ENCODE results near the gene STX10. TPM values are rescaled to one million over a fixed set of nuclear protein-coding genes. Genes with fewer than 3 reads are reported as not detected.

Gene STX10
- total RNA-seq, 2 experiments from 2014 or later: 41.6 to 67.8 TPM

DNA sequence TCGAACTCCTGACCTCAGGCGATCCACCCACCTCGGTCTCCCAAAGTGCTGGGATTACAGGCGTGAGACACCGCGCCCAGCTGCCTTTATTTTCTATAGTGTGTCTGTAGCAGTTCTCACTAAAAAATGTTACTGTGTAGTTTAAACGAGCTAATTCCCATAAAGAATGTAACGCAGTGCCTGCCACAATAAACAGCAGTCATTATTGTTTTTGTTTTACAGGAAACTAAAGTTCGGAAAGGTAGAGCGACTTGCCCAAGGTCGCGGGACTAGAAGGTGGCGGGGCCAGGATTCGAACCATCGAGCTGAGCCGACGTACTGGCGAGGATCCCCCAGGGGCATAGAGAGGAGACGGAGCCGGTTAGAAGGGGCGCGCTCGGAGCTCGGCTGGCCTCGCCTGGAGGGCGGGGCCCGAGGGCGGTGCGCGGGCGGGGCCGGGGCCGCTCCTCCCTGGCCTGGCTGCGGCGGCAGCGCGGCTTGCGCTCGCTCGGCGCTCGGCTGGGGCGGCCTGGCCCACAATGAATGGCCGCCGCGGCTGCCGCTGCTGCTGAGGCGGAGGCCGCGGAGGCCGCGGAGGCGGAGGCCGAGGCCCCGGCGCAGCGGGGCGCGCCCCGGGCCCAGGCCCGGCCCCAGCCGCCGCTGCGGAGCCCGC is 32.3 kb downstream of the STX10 start, which contains the start of gene NACC1:
Gene NACC1, plus strand, starts transcription at position 493 of the 652 bp plus-strand sequence. CDS start 16,944 bp downstream, outside the sequence.
- Histone ChIP-seq H3K4me3 (ENCODE audit: low read depth, low read length, poor library complexity, severe bottlenecking) (peak within 1 kb of the TSS; percentile 94), H2AFZ (ENCODE audit: low read length) (peak within 1 kb of the TSS; percentile 58; the same call in 1 of the 2 replicates), H3K9me2 (ENCODE audit: insufficient read depth, low read length) (no peaks in the 10 kb centered on the region), H3K4me1 (ENCODE audit: insufficient read depth, low read length, poor library complexity, severe bottlenecking) (peaks cover 34% of the 10 kb centered on the region), H4K20me1 (ENCODE audit: insufficient read depth, low read length) (peaks cover 16% of the 10 kb centered on the region), H3K27ac (ENCODE audit: low read depth, low read length, poor library complexity, severe bottlenecking) (peak within 1 kb of the TSS; percentile 75), H3K9me3 (ENCODE audit: low read length) (no peaks in the 10 kb centered on the region), H3K4me2 (ENCODE audit: low read length) (peak within 1 kb of the TSS; percentile 76), H3K79me2 (ENCODE audit: insufficient read depth, low read depth, low read length) (peaks cover 65% of the 10 kb centered on the region), H3K36me3 (ENCODE audit: insufficient read depth, low read length) (peaks cover 32% of the 10 kb centered on the region)
- ChIA-PET CTCF (ENCODE audit: unreplicated experiment) (interaction anchor here (0.6 kb wide), 1 partner anchor 12 kb away, joined by 3 read pairs; no protein-coding TSS in a partner anchor), POLR2A (interaction anchor here (0.6 to 1.4 kb wide), 4 partner anchors 9 to 46 kb away, joined by 3 to 8 read pairs (median 3); no protein-coding TSS in a partner anchor)
- TF ChIP-seq, protein P1, sequence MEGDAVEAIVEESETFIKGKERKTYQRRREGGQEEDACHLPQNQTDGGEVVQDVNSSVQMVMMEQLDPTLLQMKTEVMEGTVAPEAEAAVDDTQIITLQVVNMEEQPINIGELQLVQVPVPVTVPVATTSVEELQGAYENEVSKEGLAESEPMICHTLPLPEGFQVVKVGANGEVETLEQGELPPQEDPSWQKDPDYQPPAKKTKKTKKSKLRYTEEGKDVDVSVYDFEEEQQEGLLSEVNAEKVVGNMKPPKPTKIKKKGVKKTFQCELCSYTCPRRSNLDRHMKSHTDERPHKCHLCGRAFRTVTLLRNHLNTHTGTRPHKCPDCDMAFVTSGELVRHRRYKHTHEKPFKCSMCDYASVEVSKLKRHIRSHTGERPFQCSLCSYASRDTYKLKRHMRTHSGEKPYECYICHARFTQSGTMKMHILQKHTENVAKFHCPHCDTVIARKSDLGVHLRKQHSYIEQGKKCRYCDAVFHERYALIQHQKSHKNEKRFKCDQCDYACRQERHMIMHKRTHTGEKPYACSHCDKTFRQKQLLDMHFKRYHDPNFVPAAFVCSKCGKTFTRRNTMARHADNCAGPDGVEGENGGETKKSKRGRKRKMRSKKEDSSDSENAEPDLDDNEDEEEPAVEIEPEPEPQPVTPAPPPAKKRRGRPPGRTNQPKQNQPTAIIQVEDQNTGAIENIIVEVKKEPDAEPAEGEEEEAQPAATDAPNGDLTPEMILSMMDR (conservative IDR thresholded peaks at IDR 0.05; ENCODE audit: low read length): no peak
- TF ChIP-seq EZH2phosphoT487 (IDR thresholded peaks at IDR 0.05; ENCODE audit: borderline replicate concordance, low read depth, low read length): no peak
- BruUV-seq (replicated peaks): no TSS peak
- intact Hi-C loops (cut with micrococcal nuclease; ENCODE audit: unreplicated experiment): loop anchor here (1.0 kb wide), 1 partner anchor 32 kb away; the partner anchor contains the start of genes IER2 and STX10
- DNase-seq (ENCODE audit: low spot score): peak; percentile 95

DNA sequence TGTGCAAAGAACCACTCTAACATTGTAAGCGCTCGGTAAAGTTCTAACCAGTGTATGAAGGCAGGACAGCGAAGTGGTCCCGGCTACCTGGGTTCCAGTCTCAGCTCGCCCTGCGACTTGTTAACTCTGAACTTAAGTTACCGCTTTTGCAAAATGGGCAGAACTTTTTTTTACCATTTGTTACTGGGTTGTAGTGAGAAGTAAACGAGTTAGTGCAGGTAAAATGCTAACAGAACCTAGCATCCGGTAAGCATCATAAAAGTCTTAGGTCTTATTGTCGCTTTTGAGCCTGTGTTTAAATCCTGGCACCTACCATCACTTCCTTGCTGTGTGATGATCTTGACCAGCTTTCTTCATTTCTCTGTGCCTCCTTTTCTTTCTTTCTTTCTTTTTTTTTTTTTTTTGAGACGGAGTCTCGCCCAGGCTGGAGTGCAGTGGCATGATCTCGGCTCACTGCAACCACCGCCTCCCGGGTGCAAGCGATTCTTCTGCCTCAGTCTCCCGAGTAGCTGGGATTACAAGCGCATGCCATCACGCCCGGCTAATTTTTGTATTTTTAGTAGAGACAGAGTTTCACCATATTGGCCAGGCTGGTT is 32.9 kb downstream of the STX10 start:
- peaks cover 34% of the 10 kb centered on the region for H3K4me1 ChIP-seq (ENCODE audit: insufficient read depth, low read length, poor library complexity, severe bottlenecking)
- peaks cover 16% of the 10 kb centered on the region for H4K20me1 ChIP-seq (ENCODE audit: insufficient read depth, low read length)
- intact Hi-C loops (cut with micrococcal nuclease; ENCODE audit: unreplicated experiment): no loop called here
- H3K36me3 ChIP-seq (ENCODE audit: insufficient read depth, low read length): peaks cover 32% of the 10 kb centered on the region
- H3K9me3 ChIP-seq (ENCODE audit: low read length): no peaks in the 10 kb centered on the region
- peak overlapping the region; percentile 90 for H3K4me3 ChIP-seq (ENCODE audit: low read depth, low read length, poor library complexity, severe bottlenecking)
- no TSS peak for BruUV-seq (replicated peaks)
- H3K27ac ChIP-seq (ENCODE audit: low read depth, low read length, poor library complexity, severe bottlenecking): peak overlapping the region; percentile 75
- no peak for DNase-seq (ENCODE audit: low spot score)
- peak overlapping the region; percentile 58; the same call in 1 of the 2 replicates for H2AFZ ChIP-seq (ENCODE audit: low read length)
- POLR2A ChIA-PET: interaction anchor here (0.6 to 1.4 kb wide), 5 partner anchors 9 to 57 kb away, joined by 3 to 8 read pairs (median 3); no protein-coding TSS in a partner anchor
- TF ChIP-seq EZH2phosphoT487 (IDR thresholded peaks at IDR 0.05; ENCODE audit: borderline replicate concordance, low read depth, low read length): no peak
- TF ChIP-seq, protein P1 (conservative IDR thresholded peaks at IDR 0.05; ENCODE audit: low read length): no peak
- H3K9me2 ChIP-seq (ENCODE audit: insufficient read depth, low read length): no peaks in the 10 kb centered on the region
- CTCF ChIA-PET (ENCODE audit: unreplicated experiment): interaction anchor here (0.6 kb wide), 1 partner anchor 12 kb away, joined by 3 read pairs; no protein-coding TSS in a partner anchor
- peaks cover 62% of the 10 kb centered on the region for H3K79me2 ChIP-seq (ENCODE audit: insufficient read depth, low read depth, low read length)
- H3K4me2 ChIP-seq (ENCODE audit: low read length): peak overlapping the region; percentile 76

Measured in OCI-LY7 (cell line).